IPS-20b (cell line): ENCODE measurements around the gene KIF23.
"Not testable (repeated sequence)": the region's sequence is repeated elsewhere in the genome, so short reads cannot be mapped to it uniquely, and the experiment has no call there.

Source experiments
- H3K27ac ChIP-seq: one replicate; pipeline ENCODE4 v1.5.1; 2013; ENCODE audit warnings: low read length
- H3K27me3 ChIP-seq: 2 replicates; pipeline ENCODE4 v1.6.1; 2013; ENCODE audit warnings: mild to moderate bottlenecking, low read length, inconsistent platforms; ENCODE audit not compliant: insufficient read depth
- H3K36me3 ChIP-seq: 2 replicates; pipeline ENCODE4 v1.6.1; 2013; ENCODE audit warnings: low read depth, mild to moderate bottlenecking, inconsistent platforms, low read length, moderate library complexity; ENCODE audit not compliant: insufficient read depth
- H3K4me1 ChIP-seq: 2 replicates; pipeline ENCODE4 v1.6.1; 2013; ENCODE audit warnings: mild to moderate bottlenecking, control low read depth, inconsistent platforms, low read length, moderate library complexity; ENCODE audit not compliant: insufficient read depth
- H3K4me3 ChIP-seq: 2 replicates; pipeline ENCODE4 v1.5.1; 2013; ENCODE audit warnings: mild to moderate bottlenecking, low read length, inconsistent platforms
- H3K9ac ChIP-seq: 2 replicates; pipeline ENCODE4 v1.6.1; 2013; ENCODE audit warnings: low read depth, mild to moderate bottlenecking, inconsistent platforms, low read length, moderate library complexity
- H3K9me3 ChIP-seq: 2 replicates; pipeline ENCODE4 v1.6.1; 2013; ENCODE audit warnings: mild to moderate bottlenecking, low read depth, low read length, inconsistent platforms; ENCODE audit not compliant: insufficient read depth

Gene KIF23

DNA sequence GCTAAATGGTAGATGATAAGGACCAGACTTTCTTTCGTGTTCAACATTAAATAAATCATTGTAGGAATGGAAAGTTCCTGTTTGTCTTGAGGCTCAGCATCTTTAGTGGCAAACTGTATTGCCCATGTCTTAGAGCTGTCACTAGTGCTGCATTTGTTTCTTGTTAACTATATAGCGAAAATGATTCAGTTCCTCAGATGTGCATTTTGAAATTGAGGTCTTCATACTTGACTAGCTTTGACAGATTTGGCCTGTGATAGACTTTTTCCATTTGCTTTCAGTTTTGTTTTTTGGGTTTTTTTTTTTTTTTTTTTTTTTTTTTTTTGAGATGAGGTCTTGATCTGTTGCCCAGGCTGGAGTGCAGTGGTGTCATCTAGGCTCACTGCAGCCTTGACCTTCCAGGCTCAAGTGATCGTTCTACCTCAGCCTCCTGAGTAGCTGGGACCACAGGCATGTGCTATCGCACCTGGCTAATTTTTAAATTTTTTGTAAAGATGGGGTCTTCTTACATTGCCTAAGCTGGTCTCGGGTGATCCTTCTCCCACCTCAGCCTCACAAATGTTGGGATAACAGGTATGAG lies 29.0 kb downstream of the KIF23 start:
- Histone ChIP-seq H3K9me3 (no peaks in the 10 kb centered on the region), H3K36me3 (peaks cover 98% of the 10 kb centered on the region), H3K27ac (no peak overlapping the region), H3K9ac (no peak overlapping the region), H3K4me3 (no peak overlapping the region), H3K27me3 (no peaks in the 10 kb centered on the region), H3K4me1 (no peaks in the 10 kb centered on the region)

DNA sequence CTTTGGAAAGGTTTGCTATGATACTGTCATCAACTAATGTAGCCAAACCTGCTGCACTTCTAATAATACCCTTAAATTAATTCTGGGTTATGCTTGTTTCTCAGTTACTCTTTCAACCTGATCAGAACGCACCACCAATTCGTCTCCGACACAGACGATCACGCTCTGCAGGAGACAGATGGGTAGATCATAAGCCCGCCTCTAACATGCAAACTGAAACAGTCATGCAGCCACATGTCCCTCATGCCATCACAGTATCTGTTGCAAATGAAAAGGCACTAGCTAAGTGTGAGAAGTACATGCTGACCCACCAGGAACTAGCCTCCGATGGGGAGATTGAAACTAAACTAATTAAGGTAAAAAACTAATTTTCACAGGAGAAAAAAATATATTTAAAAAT lies 30.5 kb downstream of the KIF23 start:
- Histone ChIP-seq H3K9me3 (no peaks in the 10 kb centered on the region), H3K36me3 (peaks cover 87% of the 10 kb centered on the region), H3K27ac (no peak overlapping the region), H3K4me1 (no peaks in the 10 kb centered on the region), H3K4me3 (no peak overlapping the region), H3K9ac (no peak overlapping the region), H3K27me3 (no peaks in the 10 kb centered on the region)

DNA sequence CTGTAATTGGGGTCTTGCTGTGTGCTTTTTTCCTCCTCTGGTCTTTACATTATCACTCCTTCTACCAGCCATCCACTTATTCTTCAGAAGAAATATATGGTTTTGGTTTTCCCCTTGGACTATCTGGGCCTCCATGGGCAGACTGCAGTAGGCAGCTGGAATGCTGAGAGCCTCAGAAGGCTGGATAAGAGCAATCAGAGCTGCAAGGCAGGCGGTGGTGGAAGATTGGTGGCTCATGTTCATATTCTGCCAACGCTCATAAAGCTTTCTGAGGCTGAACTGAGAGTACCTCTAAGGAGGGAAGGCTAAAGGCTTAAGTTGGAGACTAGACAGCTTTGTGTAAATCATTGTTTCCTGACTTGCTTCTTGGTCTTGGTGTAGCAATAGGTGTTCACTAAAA lies 32.8 kb downstream of the KIF23 start:
- peaks cover 65% of the 10 kb centered on the region for H3K36me3 ChIP-seq
- no peaks in the 10 kb centered on the region for H3K9me3 ChIP-seq
- no peak overlapping the region for H3K27ac ChIP-seq
- no peak overlapping the region for H3K9ac ChIP-seq
- H3K4me3 ChIP-seq: no peak overlapping the region
- peaks cover 4% of the 10 kb centered on the region; the same call in 1 of the 2 replicates for H3K4me1 ChIP-seq
- H3K27me3 ChIP-seq: no peaks in the 10 kb centered on the region

GRCh38 chr15:69450221-69450620 lies 36.1 kb downstream of the KIF23 start:
- peaks cover 56% of the 10 kb centered on the region for H3K36me3 ChIP-seq
- H3K27ac ChIP-seq, H3K4me3 ChIP-seq, H3K9ac ChIP-seq, H3K9me3 ChIP-seq, H3K27me3 ChIP-seq: not testable (repeated sequence)
- peaks cover 10% of the 10 kb centered on the region; the same call in 1 of the 2 replicates for H3K4me1 ChIP-seq

GRCh38 chr15:69450968-69451695 lies 37.0 kb downstream of the KIF23 start:
- Histone ChIP-seq H3K4me3 (peak overlapping the region; percentile 98; the same call in 1 of the 2 replicates), H3K36me3 (peaks cover 56% of the 10 kb centered on the region), H3K9me3 (no peaks in the 10 kb centered on the region), H3K4me1 (peaks cover 10% of the 10 kb centered on the region; the same call in 1 of the 2 replicates), H3K9ac (no peak overlapping the region; the same call in 1 of the 2 replicates), H3K27ac (no peak overlapping the region), H3K27me3 (no peaks in the 10 kb centered on the region)

- peak overlapping the region; percentile 98 for H3K4me3 ChIP-seq
- no peaks in the 10 kb centered on the region for H3K27me3 ChIP-seq
- H3K9me3 ChIP-seq: no peaks in the 10 kb centered on the region
- peak overlapping the region; percentile 99 for H3K9ac ChIP-seq
- peaks cover 56% of the 10 kb centered on the region for H3K36me3 ChIP-seq
- peaks cover 10% of the 10 kb centered on the region; the same call in 1 of the 2 replicates for H3K4me1 ChIP-seq
- peak overlapping the region; percentile 18 for H3K27ac ChIP-seq
Measured at GRCh38 chr15:69451951-69452691, 38.0 kb downstream of the KIF23 start.

- H3K9me3 ChIP-seq: no peaks in the 10 kb centered on the region
- H3K9ac ChIP-seq: peak within 1 kb of the TSS; percentile 99
- H3K4me1 ChIP-seq: peaks cover 10% of the 10 kb centered on the region; the same call in 1 of the 2 replicates
- peaks cover 50% of the 10 kb centered on the region for H3K36me3 ChIP-seq
- H3K27ac ChIP-seq: peak within 1 kb of the TSS; percentile 76
- H3K4me3 ChIP-seq: peak within 1 kb of the TSS; percentile 98
- H3K27me3 ChIP-seq: no peaks in the 10 kb centered on the region
Measured at GRCh38 chr15:69452692-69453521, 38.8 kb downstream of the KIF23 start, which contains the start of gene RPLP1. Gene RPLP1 (plus strand): TSS chr15:69452818. CDS start chr15:69452949, 131 bp downstream.

DNA sequence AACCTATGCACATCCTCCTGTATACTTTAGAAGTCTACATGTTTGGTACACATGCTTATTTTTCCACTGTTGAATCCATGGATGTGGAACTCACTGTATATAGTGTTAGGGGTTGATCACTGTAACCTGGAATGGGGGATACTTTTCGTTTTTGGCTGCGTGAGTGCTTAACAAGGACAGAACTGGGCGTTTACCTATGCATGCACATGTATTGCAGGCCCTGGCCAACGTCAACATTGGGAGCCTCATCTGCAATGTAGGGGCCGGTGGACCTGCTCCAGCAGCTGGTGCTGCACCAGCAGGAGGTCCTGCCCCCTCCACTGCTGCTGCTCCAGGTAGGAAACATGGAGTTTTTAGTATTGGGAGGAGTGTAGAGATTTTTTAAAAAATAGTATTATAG lies 40.8 kb downstream of the KIF23 start:
- peaks cover 10% of the 10 kb centered on the region; the same call in 1 of the 2 replicates for H3K4me1 ChIP-seq
- no peak overlapping the region for H3K27ac ChIP-seq
- H3K4me3 ChIP-seq: peak overlapping the region; percentile 98
- peaks cover 42% of the 10 kb centered on the region for H3K36me3 ChIP-seq
- peak overlapping the region; percentile 99; the same call in 1 of the 2 replicates for H3K9ac ChIP-seq
- no peaks in the 10 kb centered on the region for H3K9me3 ChIP-seq
- no peaks in the 10 kb centered on the region for H3K27me3 ChIP-seq

- H3K4me3 ChIP-seq: peak overlapping the region; percentile 21; the same call in 1 of the 2 replicates
- H3K4me1 ChIP-seq: peaks cover 10% of the 10 kb centered on the region; the same call in 1 of the 2 replicates
- H3K27ac ChIP-seq: no peak overlapping the region
- peaks cover 42% of the 10 kb centered on the region for H3K36me3 ChIP-seq
- no peaks in the 10 kb centered on the region for H3K9me3 ChIP-seq
- H3K9ac ChIP-seq: no peak overlapping the region
- H3K27me3 ChIP-seq: no peaks in the 10 kb centered on the region
Measured at GRCh38 chr15:69456208-69457166, 42.3 kb downstream of the KIF23 start.
